H1 (cell line): ENCODE data around the gene CTNS.

Experiments
- EP300 ChIP-seq, 2 experiments: IDR thresholded peaks; 1 replicate in 1 of 2; 2 replicates in 1 of 2; pipeline ENCODE4 v1.6.1; 2011 to 2012; ENCODE audit warnings: low read depth in 2 of 2, low read length in 2 of 2, mild to moderate bottlenecking in 2 of 2, borderline replicate concordance in 1 of 2, inconsistent platforms in 1 of 2, moderate library complexity in 1 of 2
- EZH2 ChIP-seq: fragments of 200-600 bp; sonication (generic); IDR thresholded peaks from 2 replicates; pipeline ENCODE4 v1.7.1; 2012; ENCODE audit warnings: low read depth, mild to moderate bottlenecking, moderate library complexity, low read length, inconsistent platforms; ENCODE audit not compliant: severe bottlenecking
- GABPA ChIP-seq: IDR thresholded peaks from 2 replicates; pipeline ENCODE4 v1.6.1; 2011; ENCODE audit warnings: mild to moderate bottlenecking, low read length, moderate library complexity, borderline replicate concordance; ENCODE audit not compliant: insufficient read depth
- HDAC2 ChIP-seq, 2 experiments: fragments of 300-600 bp in 1 of 2; sonication (generic) in 1 of 2; IDR thresholded peaks; 2 replicates each; pipeline ENCODE4 v1.6.1; 2011 to 2012; ENCODE audit warnings: low read depth in 2 of 2, low read length in 2 of 2, mild to moderate bottlenecking in 2 of 2, moderate library complexity in 2 of 2, borderline replicate concordance in 1 of 2, inconsistent platforms in 1 of 2
- POLR2AphosphoS5 ChIP-seq: IDR thresholded peaks from 2 replicates; pipeline ENCODE4 v1.6.1; 2011; ENCODE audit warnings: low read depth, low read length
- RXRA ChIP-seq: IDR thresholded peaks from 2 replicates; pipeline ENCODE4 v1.6.1; 2011; ENCODE audit warnings: low read depth, mild to moderate bottlenecking, low read length, moderate library complexity; ENCODE audit not compliant: insufficient read depth
- SIN3A ChIP-seq, 2 experiments: IDR thresholded peaks in 1 of 2; conservative IDR thresholded peaks in 1 of 2; 2 replicates each; pipeline ENCODE4 v1.6.1; 2011 to 2012; ENCODE audit warnings: low read length in 2 of 2, improper control_type of control experiment in 1 of 2, low read depth in 1 of 2, mild to moderate bottlenecking in 1 of 2
- TAF7 ChIP-seq: optimal IDR thresholded peaks from 2 replicates; pipeline ENCODE3; 2011; ENCODE audit warnings: low read depth, mild to moderate bottlenecking, inconsistent platforms, low read length, moderate library complexity, borderline replicate concordance
- TBP ChIP-seq: IDR thresholded peaks from 2 replicates; pipeline ENCODE4 v1.6.1; 2011; ENCODE audit warnings: low read depth, low read length, improper control_type of control experiment
- ZNF274 ChIP-seq: IDR thresholded peaks from 2 replicates; pipeline ENCODE4 v1.7.0; 2012; ENCODE audit warnings: low read length, borderline replicate concordance; ENCODE audit errors: extremely low read depth
- TF ChIP-seq, protein P1 (sequence below), 3 experiments: IDR thresholded peaks; 1 replicate in 2 of 3; 2 replicates in 1 of 3; pipeline versions ENCODE4 v1.5.1 to v1.6.1; 2011; ENCODE audit warnings: low read length in 3 of 3, mild to moderate bottlenecking in 3 of 3, inconsistent platforms in 2 of 3, low read depth in 1 of 3, moderate library complexity in 1 of 3; ENCODE audit not compliant: insufficient read depth in 1 of 3; ENCODE audit errors: control extremely low read depth in 1 of 3

DNA sequence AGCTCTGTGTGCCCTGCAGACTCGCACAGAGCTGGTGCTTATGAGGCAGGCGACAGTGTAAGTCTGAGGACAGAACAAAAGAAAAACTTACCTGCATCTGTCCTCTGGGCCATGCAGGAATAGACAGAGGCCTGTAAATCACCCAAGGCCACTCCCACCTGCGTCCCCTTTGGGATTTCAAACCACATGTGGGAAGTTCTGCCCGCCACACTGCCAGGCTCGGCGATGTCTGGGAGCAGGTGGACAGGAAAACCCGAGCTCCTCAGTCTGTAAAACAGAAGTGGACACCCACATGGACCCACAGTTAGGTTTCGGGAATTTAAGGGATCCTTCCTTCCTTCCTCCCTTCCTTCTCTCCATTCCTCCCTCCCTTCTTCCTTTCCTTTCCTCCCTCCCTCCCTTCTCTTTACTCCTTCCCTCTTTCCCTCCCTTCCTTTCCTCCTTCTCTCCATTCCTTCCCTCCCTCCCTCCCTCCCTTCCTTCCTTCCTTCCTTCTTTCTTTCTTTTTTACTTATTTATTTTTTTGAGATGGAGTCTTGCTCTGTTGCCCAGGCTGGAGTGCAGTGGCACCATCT, 15.3 kb upstream of the CTNS start:
- TF ChIP-seq, protein P1, sequence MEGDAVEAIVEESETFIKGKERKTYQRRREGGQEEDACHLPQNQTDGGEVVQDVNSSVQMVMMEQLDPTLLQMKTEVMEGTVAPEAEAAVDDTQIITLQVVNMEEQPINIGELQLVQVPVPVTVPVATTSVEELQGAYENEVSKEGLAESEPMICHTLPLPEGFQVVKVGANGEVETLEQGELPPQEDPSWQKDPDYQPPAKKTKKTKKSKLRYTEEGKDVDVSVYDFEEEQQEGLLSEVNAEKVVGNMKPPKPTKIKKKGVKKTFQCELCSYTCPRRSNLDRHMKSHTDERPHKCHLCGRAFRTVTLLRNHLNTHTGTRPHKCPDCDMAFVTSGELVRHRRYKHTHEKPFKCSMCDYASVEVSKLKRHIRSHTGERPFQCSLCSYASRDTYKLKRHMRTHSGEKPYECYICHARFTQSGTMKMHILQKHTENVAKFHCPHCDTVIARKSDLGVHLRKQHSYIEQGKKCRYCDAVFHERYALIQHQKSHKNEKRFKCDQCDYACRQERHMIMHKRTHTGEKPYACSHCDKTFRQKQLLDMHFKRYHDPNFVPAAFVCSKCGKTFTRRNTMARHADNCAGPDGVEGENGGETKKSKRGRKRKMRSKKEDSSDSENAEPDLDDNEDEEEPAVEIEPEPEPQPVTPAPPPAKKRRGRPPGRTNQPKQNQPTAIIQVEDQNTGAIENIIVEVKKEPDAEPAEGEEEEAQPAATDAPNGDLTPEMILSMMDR (IDR thresholded peaks at IDR 0.05; ENCODE audit: control extremely low read depth in 1 of 3, insufficient read depth in 1 of 3, low read depth in 1 of 3, low read length in 3 of 3), result no peak
- no peak for TF ChIP-seq EP300 (IDR thresholded peaks at IDR 0.05; ENCODE audit: borderline replicate concordance in 1 of 2, low read depth in 2 of 2, low read length in 2 of 2)
- no peak for TF ChIP-seq RXRA
- TF ChIP-seq POLR2AphosphoS5, result no peak
- TF ChIP-seq ZNF274, result no peak
- TF ChIP-seq TAF7, result no peak
- TF ChIP-seq GABPA, result no peak
- no peak for TF ChIP-seq TBP
- TF ChIP-seq EZH2, result no peak
- TF ChIP-seq SIN3A (conservative IDR thresholded peaks at IDR 0.05 in 1 of 2, IDR thresholded peaks at IDR 0.05 in 1 of 2; ENCODE audit: low read depth in 1 of 2, low read length in 2 of 2), result no peak
- TF ChIP-seq HDAC2 (IDR thresholded peaks at IDR 0.05; ENCODE audit: borderline replicate concordance in 1 of 2, low read depth in 2 of 2, low read length in 2 of 2), result no peak
